AG09309 (cell line): ENCODE results near the gene UBE2S.
"Not testable (repeated sequence)": the region's sequence is repeated elsewhere in the genome, so short reads cannot be mapped to it uniquely, and the experiment has no call there.

Experiments used
- DNase-seq: peaks from one replicate; pipeline ENCODE4 v3.0.0-alpha.2; 2010; ENCODE audit warnings: low read depth
- H3K4me3 ChIP-seq: 2 replicates; pipeline ENCODE4 v1.5.1; 2011; ENCODE audit warnings: mild to moderate bottlenecking, low read depth, low read length, moderate library complexity; ENCODE audit not compliant: control insufficient read depth
- CTCF ChIP-seq: IDR thresholded peaks from 2 replicates; pipeline ENCODE4 v1.5.1; 2011; ENCODE audit warnings: mild to moderate bottlenecking, low read depth, low read length, inconsistent platforms; ENCODE audit not compliant: insufficient read depth, control insufficient read depth; ENCODE audit errors: missing control alignments

The UBE2S gene

GRCh38 chr19:55451965-55452748 lies 44.6 kb upstream of the UBE2S start:
- H3K4me3 ChIP-seq, result no peak overlapping the region
- TF ChIP-seq CTCF, result no peak
- DNase-seq, result no peak

- H3K4me3 ChIP-seq, result no peak overlapping the region; the same call in none of the 2 replicates
- no peak for TF ChIP-seq CTCF
- no peak for DNase-seq
Measured at GRCh38 chr19:55451163-55451964, 43.8 kb upstream of the UBE2S start.

GRCh38 chr19:55449469-55449868 lies 41.9 kb upstream of the UBE2S start:
- H3K4me3 ChIP-seq, result no peak overlapping the region
- no peak for TF ChIP-seq CTCF
- no peak for DNase-seq

- not testable (repeated sequence) for DNase-seq, H3K4me3 ChIP-seq
Measured at GRCh38 chr19:55448175-55448490, 40.5 kb upstream of the UBE2S start.

- H3K4me3 ChIP-seq, result no peak overlapping the region
- no peak for TF ChIP-seq CTCF
- DNase-seq, result no peak
Measured at GRCh38 chr19:55447421-55448174, 40.0 kb upstream of the UBE2S start.

GRCh38 chr19:55446060-55446459 lies 38.5 kb upstream of the UBE2S start:
- DNase-seq, result no peak
- no peak overlapping the region for H3K4me3 ChIP-seq
- TF ChIP-seq CTCF, result no peak
